GM23248 (cell line): ENCODE results near the gene CYP4A11. TPM values are rescaled to one million over a fixed set of nuclear protein-coding genes. Genes with fewer than 3 reads are reported as not detected.
"Not testable (repeated sequence)": the region's sequence is repeated elsewhere in the genome, so short reads cannot be mapped to it uniquely, and the experiment has no call there.

ENCODE experiments used
- DNase-seq: peaks from one replicate; pipeline ENCODE4 v3.0.0-alpha.2; 2015
- H2AFZ ChIP-seq: fragments of 200-600 bp; sonication (generic); 2 replicates; pipeline ENCODE4 v1.6.1; 2016; ENCODE audit warnings: antibody characterized with exemption
- H3F3A ChIP-seq: fragments of 200-600 bp; sonication (generic); 2 replicates; pipeline ENCODE4 v1.6.1; 2016; ENCODE audit warnings: mild to moderate bottlenecking, antibody characterized with exemption, mixed run types; ENCODE audit not compliant: insufficient read depth
- H3K27ac ChIP-seq: fragments of 200-600 bp; sonication (generic); 2 replicates; pipeline ENCODE4 v1.5.1; 2016; ENCODE audit warnings: mild to moderate bottlenecking
- H3K27me3 ChIP-seq: fragments of 200-600 bp; sonication (generic); replicated peaks from 2 replicates; pipeline ENCODE4 v1.6.1; 2016; ENCODE audit warnings: mild to moderate bottlenecking; ENCODE audit not compliant: insufficient read depth
- H3K36me3 ChIP-seq: fragments of 200-600 bp; sonication (generic); 2 replicates; pipeline ENCODE4 v1.6.1; 2016; ENCODE audit warnings: low read depth, mild to moderate bottlenecking
- H3K4me1 ChIP-seq: fragments of 200-600 bp; sonication (generic); 2 replicates; pipeline ENCODE4 v1.6.1; 2016; ENCODE audit warnings: mild to moderate bottlenecking; ENCODE audit not compliant: insufficient read depth
- H3K4me2 ChIP-seq: fragments of 200-600 bp; sonication (generic); one replicate; pipeline ENCODE4 v1.6.1; 2016; ENCODE audit warnings: mild to moderate bottlenecking; ENCODE audit not compliant: unreplicated experiment
- H3K4me3 ChIP-seq: fragments of 200-600 bp; sonication (generic); 2 replicates; pipeline ENCODE4 v1.5.1; 2016; ENCODE audit warnings: mild to moderate bottlenecking
- H3K79me2 ChIP-seq: fragments of 200-600 bp; sonication (generic); 2 replicates; pipeline ENCODE4 v1.6.1; 2016; ENCODE audit warnings: mild to moderate bottlenecking; ENCODE audit not compliant: insufficient read depth
- H3K9ac ChIP-seq: fragments of 200-600 bp; sonication (generic); 2 replicates; pipeline ENCODE4 v1.6.1; 2016; ENCODE audit warnings: mild to moderate bottlenecking
- H3K9me2 ChIP-seq: fragments of 200-600 bp; sonication (generic); 2 replicates; pipeline ENCODE4 v1.6.1; 2016; ENCODE audit warnings: mixed run types, mild to moderate bottlenecking, moderate library complexity; ENCODE audit not compliant: insufficient read depth
- H3K9me3 ChIP-seq: fragments of 200-600 bp; sonication (generic); one replicate; pipeline ENCODE4 v1.6.1; 2017; ENCODE audit warnings: low read depth
- H4K20me1 ChIP-seq: fragments of 200-600 bp; sonication (generic); 2 replicates; pipeline ENCODE4 v1.6.0; 2016; ENCODE audit not compliant: insufficient read depth
- EZH2 ChIP-seq: fragments of 200-600 bp; sonication (generic); IDR thresholded peaks from 2 replicates; pipeline ENCODE4 v1.6.1; 2018; ENCODE audit warnings: antibody characterized with exemption, mild to moderate bottlenecking; ENCODE audit not compliant: insufficient read depth, poor library complexity, severe bottlenecking
- EZH2phosphoT487 ChIP-seq: fragments of 200-600 bp; sonication (generic); IDR thresholded peaks from 2 replicates; pipeline ENCODE4 v1.6.1; 2018; ENCODE audit warnings: antibody characterized with exemption, moderate library complexity, mild to moderate bottlenecking, low read depth; ENCODE audit not compliant: insufficient read depth
- WGBS, 2 experiments: methylation state at CpG; one replicate each; pipeline ENCODE4 v1.1.6; 2015 to 2017; ENCODE audit warnings: low lambda C conversion rate in 2 of 2, low coverage in 1 of 2; ENCODE audit errors: missing lambda C conversion rate in 2 of 2; 5-methylcytosine and 5-hydroxymethylcytosine counted together
- in situ Hi-C: fragments of 300-500 bp; cut with MboI; formaldehyde crosslinking; loops from 2 replicates; pipeline ENCODE4 v1.15.0; 2020
- polyA plus RNA-seq: library from polyadenylated mRNA; unstranded; fragments of >200 nt; fragmentation: Nextera tagmentation; extraction: Ambion mirVana; gene quantifications from 2 replicates; pipeline ENCODE4 v1.2.1, GENCODE V29; 2016
- total RNA-seq: library from RNA; depleted of rRNA; stranded (reverse); fragments of >200 nt; shearing (Covaris generic); gene quantifications from 2 replicates; pipeline ENCODE4 v1.2.3, GENCODE V29; 2014; rRNA removed

CYP4A11 gene, protein sequence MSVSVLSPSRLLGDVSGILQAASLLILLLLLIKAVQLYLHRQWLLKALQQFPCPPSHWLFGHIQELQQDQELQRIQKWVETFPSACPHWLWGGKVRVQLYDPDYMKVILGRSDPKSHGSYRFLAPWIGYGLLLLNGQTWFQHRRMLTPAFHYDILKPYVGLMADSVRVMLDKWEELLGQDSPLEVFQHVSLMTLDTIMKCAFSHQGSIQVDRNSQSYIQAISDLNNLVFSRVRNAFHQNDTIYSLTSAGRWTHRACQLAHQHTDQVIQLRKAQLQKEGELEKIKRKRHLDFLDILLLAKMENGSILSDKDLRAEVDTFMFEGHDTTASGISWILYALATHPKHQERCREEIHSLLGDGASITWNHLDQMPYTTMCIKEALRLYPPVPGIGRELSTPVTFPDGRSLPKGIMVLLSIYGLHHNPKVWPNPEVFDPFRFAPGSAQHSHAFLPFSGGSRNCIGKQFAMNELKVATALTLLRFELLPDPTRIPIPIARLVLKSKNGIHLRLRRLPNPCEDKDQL
- not detected in 2 replicates for total RNA-seq
- polyA plus RNA-seq, result not detected in 2 replicates

DNA sequence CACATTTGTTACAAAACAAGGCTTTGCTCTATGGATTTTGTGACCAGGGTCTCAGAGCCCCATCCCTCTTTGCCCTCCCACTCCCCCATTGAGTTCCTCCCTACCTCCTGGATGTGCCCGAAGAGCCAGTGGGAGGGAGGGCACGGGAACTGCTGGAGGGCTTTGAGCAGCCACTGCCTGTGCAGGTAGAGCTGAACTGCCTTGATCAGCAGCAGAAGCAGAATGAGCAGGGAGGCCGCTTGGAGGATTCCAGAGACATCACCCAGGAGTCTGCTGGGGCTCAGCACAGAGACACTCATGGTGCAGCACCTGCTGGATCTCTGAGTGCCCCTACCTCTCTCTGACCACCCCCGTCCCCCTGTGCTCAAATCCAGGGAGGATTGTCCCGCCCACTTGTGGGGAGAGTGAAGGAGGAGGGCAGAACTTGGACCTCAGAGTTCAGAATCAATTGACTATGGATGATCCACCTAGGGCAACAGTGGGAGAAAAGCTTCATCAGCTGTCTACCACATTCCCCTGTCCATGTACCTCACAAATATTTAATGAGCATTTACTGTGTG is at the start of gene CYP4A11:
Gene CYP4A11, minus strand, starts transcription at position 342 of the 560 bp plus-strand sequence. Its CDS starts 43 bp downstream, at position 299.
- no peaks in the 10 kb centered on the region for H3K79me2 ChIP-seq
- no peak within 1 kb of the TSS for H3K27ac ChIP-seq
- no peak within 1 kb of the TSS for H3K4me2 ChIP-seq
- no peaks in the 10 kb centered on the region for H3K9me2 ChIP-seq
- H3K27me3 ChIP-seq, result no peaks in the 10 kb centered on the region
- TF ChIP-seq EZH2, result no peak
- TF ChIP-seq EZH2phosphoT487, result no peak
- H3K9me3 ChIP-seq, result no peaks in the 10 kb centered on the region
- H3K36me3 ChIP-seq, result no peaks in the 10 kb centered on the region
- no peaks in the 10 kb centered on the region for H3F3A ChIP-seq
- 11 to 13% methylated on average over 5 of the region's 5 CpGs for WGBS, 2 experiments
- no peaks in the 10 kb centered on the region for H3K4me1 ChIP-seq
- in situ Hi-C loops, result no loop called here
- no peak within 1 kb of the TSS for H3K9ac ChIP-seq
- DNase-seq, result no peak
- no peak within 1 kb of the TSS for H2AFZ ChIP-seq
- no peaks in the 10 kb centered on the region for H4K20me1 ChIP-seq
- H3K4me3 ChIP-seq, result no peak within 1 kb of the TSS

DNA sequence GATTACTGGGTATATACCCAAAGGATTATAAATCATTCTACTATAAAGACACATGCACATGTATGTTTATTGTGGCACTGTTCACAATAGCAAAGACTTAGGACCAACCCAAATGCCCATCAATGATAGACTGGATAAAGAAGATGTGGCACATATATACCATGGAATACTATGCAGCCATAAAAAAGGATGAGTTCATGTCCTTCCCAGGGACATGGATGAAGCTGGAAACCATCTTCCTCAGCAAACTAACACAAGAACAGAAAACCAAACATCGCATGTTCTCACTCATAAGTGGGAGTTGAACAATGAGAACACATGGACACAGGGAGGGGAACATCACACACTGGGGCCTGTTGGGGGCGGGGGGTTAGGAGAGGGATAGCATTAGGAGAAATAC is 49.3 kb upstream of the CYP4A11 start:
- H3K4me1 ChIP-seq, H2AFZ ChIP-seq, H3K9me3 ChIP-seq, in situ Hi-C loops, H3K9me2 ChIP-seq, H4K20me1 ChIP-seq, H3K4me3 ChIP-seq, H3K27ac ChIP-seq, H3K4me2 ChIP-seq, DNase-seq, H3F3A ChIP-seq, H3K36me3 ChIP-seq, H3K9ac ChIP-seq, H3K79me2 ChIP-seq, H3K27me3 ChIP-seq: not testable (repeated sequence)
- 42 to 45% methylated on average over 2 of the region's 2 CpGs for WGBS, 2 experiments

DNA sequence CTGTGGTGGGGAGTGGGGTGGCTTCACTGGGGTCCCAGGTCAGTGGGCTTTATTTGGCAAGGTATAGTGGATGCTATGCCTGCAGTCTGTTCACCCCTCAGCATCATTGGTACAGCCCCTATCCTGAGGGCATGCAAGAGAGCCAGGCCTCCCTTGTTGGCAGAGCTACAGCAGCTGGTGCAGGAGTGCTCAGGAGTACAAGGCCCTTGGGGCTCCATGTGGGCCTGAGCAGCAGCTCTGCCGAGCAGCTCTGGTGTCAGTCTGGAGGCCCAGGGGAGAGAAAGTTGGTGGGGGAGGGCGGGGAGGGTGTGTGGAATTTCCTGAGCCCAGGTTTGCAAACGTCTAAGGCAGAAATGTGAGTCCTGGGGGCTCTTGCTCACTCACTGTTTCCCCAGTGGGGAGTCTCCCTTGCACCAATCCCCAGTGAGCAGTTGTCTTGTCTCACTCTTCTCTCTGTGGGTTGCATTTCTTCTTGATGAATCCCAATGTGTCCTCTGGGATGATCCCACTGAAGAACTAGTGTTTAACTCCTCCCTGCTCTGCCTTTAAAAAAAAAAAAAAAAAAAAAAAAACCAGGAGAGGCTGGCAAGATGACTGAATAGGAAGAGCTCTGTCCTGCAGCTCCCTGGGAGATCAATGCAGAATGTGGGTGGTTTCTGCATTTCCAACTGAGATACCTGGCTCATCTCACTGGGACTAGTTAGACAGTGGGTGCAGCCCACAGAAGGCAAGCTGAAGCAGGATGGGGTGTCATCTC is 42.7 kb upstream of the CYP4A11 start:
- H3K4me3 ChIP-seq, result no peak overlapping the region
- in situ Hi-C loops, result no loop called here
- no peaks in the 10 kb centered on the region for H3K79me2 ChIP-seq
- H3K4me2 ChIP-seq, result no peak overlapping the region
- no peaks in the 10 kb centered on the region for H3K27me3 ChIP-seq
- no peak overlapping the region for H2AFZ ChIP-seq
- H3K9me3 ChIP-seq, result no peaks in the 10 kb centered on the region
- no peaks in the 10 kb centered on the region for H3K36me3 ChIP-seq
- peak; percentile 4 for DNase-seq
- 0 to 3% methylated on average over 2 to 3 of the region's 3 CpGs for WGBS, 2 experiments
- no peaks in the 10 kb centered on the region for H4K20me1 ChIP-seq
- H3F3A ChIP-seq, result no peaks in the 10 kb centered on the region
- no peaks in the 10 kb centered on the region for H3K4me1 ChIP-seq
- no peak overlapping the region for H3K27ac ChIP-seq
- TF ChIP-seq EZH2phosphoT487 (no peak), EZH2 (no peak)
- H3K9me2 ChIP-seq, result no peaks in the 10 kb centered on the region
- H3K9ac ChIP-seq, result no peak overlapping the region

DNA sequence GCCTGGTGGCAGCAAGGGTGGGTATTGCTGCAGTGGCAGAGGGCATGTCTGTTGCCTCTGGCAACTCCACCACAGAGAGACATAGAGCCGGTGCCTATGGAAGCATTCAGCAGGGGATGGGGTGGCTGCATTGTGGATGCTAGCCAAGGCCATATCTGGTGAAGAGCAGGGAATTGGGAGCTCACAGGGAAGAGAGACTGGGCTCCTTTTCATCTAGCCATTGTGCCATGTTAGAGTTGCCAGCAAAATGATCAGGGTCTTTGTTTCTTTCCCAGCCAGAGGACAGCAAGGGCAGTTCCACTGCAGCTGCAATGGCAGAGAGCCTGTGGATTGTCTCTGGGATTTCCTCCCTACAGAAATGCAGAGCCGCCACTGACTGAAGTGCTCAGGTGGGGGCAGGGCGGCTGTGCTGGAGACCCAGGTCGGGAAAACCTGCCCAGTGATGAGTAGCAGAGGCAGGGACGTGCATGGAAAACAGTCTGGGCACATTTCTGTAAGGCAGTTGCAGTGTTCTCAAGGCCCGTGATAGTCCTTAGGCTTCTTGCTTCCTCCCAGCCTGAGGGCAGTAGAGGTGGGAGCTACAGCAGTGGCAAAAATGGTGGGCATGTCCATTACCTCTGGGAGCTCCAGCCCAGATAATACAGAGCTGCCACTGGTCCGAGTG is 42.0 kb upstream of the CYP4A11 start:
- Histone ChIP-seq H3K36me3 (no peaks in the 10 kb centered on the region), H3K9me3 (no peaks in the 10 kb centered on the region), H3F3A (no peaks in the 10 kb centered on the region), H4K20me1 (no peaks in the 10 kb centered on the region), H3K4me2 (no peak overlapping the region), H3K9ac (no peak overlapping the region), H3K9me2 (no peaks in the 10 kb centered on the region), H3K27me3 (no peaks in the 10 kb centered on the region), H3K27ac (no peak overlapping the region), H2AFZ (no peak overlapping the region), H3K4me1 (no peaks in the 10 kb centered on the region), H3K4me3 (no peak overlapping the region), H3K79me2 (no peaks in the 10 kb centered on the region)
- TF ChIP-seq EZH2phosphoT487 (no peak), EZH2 (no peak)
- WGBS, 2 experiments, result 13 to 14% methylated on average over 7 of the region's 7 CpGs
- no peak for DNase-seq
- in situ Hi-C loops, result no loop called here
